ENCODE data around the gene ZKSCAN3. TPM values are rescaled to one million over a fixed set of nuclear protein-coding genes. Genes with fewer than 3 reads are reported as not detected.

Gene ZKSCAN3
- total RNA-seq, 5 donors from 2014 or later (not counting 1 experiment from before 2014, with no cell fraction given) = 4.0 to 11.9 (median 10.5) TPM

DNA sequence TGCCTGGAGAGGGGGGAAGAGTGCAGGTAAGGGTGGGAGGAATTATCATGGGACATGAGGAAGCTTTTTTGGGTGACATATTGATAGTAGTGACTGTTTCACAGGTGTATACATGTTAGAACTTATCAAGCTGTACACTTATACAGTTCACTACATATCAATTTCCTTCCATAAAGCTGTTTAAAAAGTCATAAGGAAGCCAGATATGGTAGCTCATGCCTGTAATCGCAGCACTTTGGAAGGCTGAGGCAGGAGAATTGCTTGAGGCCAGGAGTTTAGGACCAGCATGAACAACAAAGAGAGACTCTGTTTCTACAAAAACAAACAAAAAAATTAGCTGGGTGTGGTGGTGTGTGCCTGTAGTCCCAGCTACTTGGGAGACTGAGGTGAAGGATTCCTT, 28.1 kb downstream of the ZKSCAN3 start:
- Mint-ChIP-seq H3K9me3 (peaks cover 0 to 10% (median 0%) of the 10 kb centered on the region in 3 donors), H3K4me1 (peaks cover 2 to 17% (median 2%) of the 10 kb centered on the region in 3 donors), H3K4me3 (no peak overlapping the region), H3K27ac (no peak overlapping the region), H3K27me3 (no peaks in the 10 kb centered on the region), H3K36me3 (peaks cover 52% of the 10 kb centered on the region)
- CTCF ChIA-PET = interaction anchor here in 1 of 2 donors (0.7 kb wide), 1 partner anchor 15 kb away, joined by 4 read pairs; no protein-coding TSS in a partner anchor
- no peaks in the 10 kb centered on the region for H3K4me1 ChIP-seq (ENCODE audit: control insufficient read depth in 1 of 2, extremely low read depth in 1 of 2, insufficient read depth in 2 of 2, low read length in 2 of 2)
- ATAC-seq (replicated peaks in 1 of 4) (no peak), DNase-seq (no peak)
- no peak overlapping the region for H3K27ac ChIP-seq (ENCODE audit: low read length)
- WGBS (ENCODE audit: insufficient coverage) = no CpG with 5 or more reads among the region's 1 CpG
- H3K27me3 ChIP-seq (replicated peaks in 1 of 2; ENCODE audit: control insufficient read depth in 2 of 2, extremely low read depth in 1 of 2, insufficient read depth in 2 of 2, low read length in 1 of 2) = no peaks in the 10 kb centered on the region
- H3K36me3 ChIP-seq (ENCODE audit: control insufficient read depth in 2 of 2, extremely low read depth in 1 of 2, insufficient read depth in 1 of 2, low read length in 1 of 2) = peaks cover 5 to 31% of the 10 kb centered on the region in 2 donors
- POLR2A ChIA-PET = no interaction called here
- no peaks in the 10 kb centered on the region for H3K9me3 ChIP-seq
- H3K4me3 ChIP-seq (ENCODE audit: control insufficient read depth in 1 of 2, extremely low read depth in 1 of 2, low read length in 1 of 2) = no peak overlapping the region

DNA sequence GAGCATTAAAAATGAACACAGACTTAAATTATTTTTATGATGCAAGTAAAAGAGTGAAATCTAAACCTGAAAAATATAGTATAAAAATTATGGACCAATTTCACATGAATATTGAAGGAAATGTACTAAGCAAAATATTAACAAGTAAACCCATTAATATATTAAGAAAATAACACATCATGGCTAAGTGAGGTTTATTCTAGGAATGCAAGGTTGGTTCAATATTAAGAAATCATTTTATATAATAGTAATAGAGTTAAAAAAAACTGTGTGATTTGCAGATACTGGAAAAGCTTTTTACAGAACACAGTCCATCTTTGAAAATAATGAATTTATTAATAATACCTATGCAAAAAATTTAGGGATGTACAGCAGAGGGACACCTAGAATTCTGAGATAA, 28.9 kb downstream of the ZKSCAN3 start:
- ChIA-PET CTCF (no interaction called here), POLR2A (no interaction called here)
- Mint-ChIP-seq H3K27ac (no peak overlapping the region), H3K9me3 (peaks cover 0 to 10% (median 0%) of the 10 kb centered on the region in 3 donors), H3K4me3 (no peak overlapping the region), H3K36me3 (peaks cover 56% of the 10 kb centered on the region), H3K27me3 (no peaks in the 10 kb centered on the region), H3K4me1 (peaks cover 8 to 25% (median 10%) of the 10 kb centered on the region in 3 donors)
- Histone ChIP-seq H3K9me3 (no peaks in the 10 kb centered on the region), H3K36me3 (ENCODE audit: control insufficient read depth in 2 of 2, extremely low read depth in 1 of 2, insufficient read depth in 1 of 2, low read length in 1 of 2) (peaks cover 5 to 31% of the 10 kb centered on the region in 2 donors), H3K27ac (ENCODE audit: low read length) (no peak overlapping the region), H3K4me1 (ENCODE audit: control insufficient read depth in 1 of 2, extremely low read depth in 1 of 2, insufficient read depth in 2 of 2, low read length in 2 of 2) (peaks cover 0 to 6% of the 10 kb centered on the region in 2 experiments), H3K4me3 (ENCODE audit: control insufficient read depth in 1 of 2, extremely low read depth in 1 of 2, low read length in 1 of 2) (no peak overlapping the region), H3K27me3 (replicated peaks in 1 of 2; ENCODE audit: control insufficient read depth in 2 of 2, extremely low read depth in 1 of 2, insufficient read depth in 2 of 2, low read length in 1 of 2) (no peaks in the 10 kb centered on the region)
- DNase-seq (no peak), ATAC-seq (replicated peaks in 1 of 4) (no peak)

DNA sequence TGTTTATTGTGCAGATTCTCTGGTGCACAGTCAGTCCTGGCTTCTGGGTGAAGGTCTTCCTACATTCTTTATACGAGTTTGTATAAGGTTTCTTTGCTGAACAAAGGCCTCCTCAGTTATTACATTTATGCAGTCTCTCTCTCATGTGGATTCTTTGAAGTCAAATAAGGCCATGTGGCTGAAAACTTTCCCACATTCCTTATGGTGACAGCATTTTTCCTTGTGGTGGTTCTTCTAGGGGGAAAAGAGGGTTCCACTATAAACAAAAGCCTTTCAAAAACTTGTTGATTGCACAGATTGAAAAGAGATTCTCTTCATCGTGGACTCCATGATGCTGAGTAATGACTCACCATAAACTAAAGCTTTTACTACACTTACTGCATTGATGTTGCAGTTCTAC, 30.6 kb downstream of the ZKSCAN3 start:
- H3K27ac ChIP-seq (ENCODE audit: low read length) = no peak overlapping the region
- peaks cover 0 to 6% of the 10 kb centered on the region in 2 experiments for H3K4me1 ChIP-seq (ENCODE audit: control insufficient read depth in 1 of 2, extremely low read depth in 1 of 2, insufficient read depth in 2 of 2, low read length in 2 of 2)
- no CpG with 5 or more reads among the region's 2 CpGs for WGBS (ENCODE audit: insufficient coverage)
- H3K4me3 ChIP-seq (ENCODE audit: control insufficient read depth in 1 of 2, extremely low read depth in 1 of 2, low read length in 1 of 2) = no peak overlapping the region
- Mint-ChIP-seq H3K4me3 (no peak overlapping the region), H3K9me3 (peaks cover 0 to 10% (median 0%) of the 10 kb centered on the region in 3 donors), H3K27me3 (no peaks in the 10 kb centered on the region), H3K27ac (no peak overlapping the region), H3K4me1 (peaks cover 10 to 27% (median 16%) of the 10 kb centered on the region in 3 donors), H3K36me3 (peaks cover 64% of the 10 kb centered on the region)
- H3K27me3 ChIP-seq (replicated peaks in 1 of 2; ENCODE audit: control insufficient read depth in 2 of 2, extremely low read depth in 1 of 2, insufficient read depth in 2 of 2, low read length in 1 of 2) = no peaks in the 10 kb centered on the region
- H3K9me3 ChIP-seq = no peaks in the 10 kb centered on the region
- no peak for DNase-seq
- ATAC-seq (replicated peaks in 1 of 4) = no peak
- H3K36me3 ChIP-seq (ENCODE audit: control insufficient read depth in 2 of 2, extremely low read depth in 1 of 2, insufficient read depth in 1 of 2, low read length in 1 of 2) = peaks cover 5 to 31% of the 10 kb centered on the region in 2 donors
- ChIA-PET POLR2A (no interaction called here), CTCF (no interaction called here)

DNA sequence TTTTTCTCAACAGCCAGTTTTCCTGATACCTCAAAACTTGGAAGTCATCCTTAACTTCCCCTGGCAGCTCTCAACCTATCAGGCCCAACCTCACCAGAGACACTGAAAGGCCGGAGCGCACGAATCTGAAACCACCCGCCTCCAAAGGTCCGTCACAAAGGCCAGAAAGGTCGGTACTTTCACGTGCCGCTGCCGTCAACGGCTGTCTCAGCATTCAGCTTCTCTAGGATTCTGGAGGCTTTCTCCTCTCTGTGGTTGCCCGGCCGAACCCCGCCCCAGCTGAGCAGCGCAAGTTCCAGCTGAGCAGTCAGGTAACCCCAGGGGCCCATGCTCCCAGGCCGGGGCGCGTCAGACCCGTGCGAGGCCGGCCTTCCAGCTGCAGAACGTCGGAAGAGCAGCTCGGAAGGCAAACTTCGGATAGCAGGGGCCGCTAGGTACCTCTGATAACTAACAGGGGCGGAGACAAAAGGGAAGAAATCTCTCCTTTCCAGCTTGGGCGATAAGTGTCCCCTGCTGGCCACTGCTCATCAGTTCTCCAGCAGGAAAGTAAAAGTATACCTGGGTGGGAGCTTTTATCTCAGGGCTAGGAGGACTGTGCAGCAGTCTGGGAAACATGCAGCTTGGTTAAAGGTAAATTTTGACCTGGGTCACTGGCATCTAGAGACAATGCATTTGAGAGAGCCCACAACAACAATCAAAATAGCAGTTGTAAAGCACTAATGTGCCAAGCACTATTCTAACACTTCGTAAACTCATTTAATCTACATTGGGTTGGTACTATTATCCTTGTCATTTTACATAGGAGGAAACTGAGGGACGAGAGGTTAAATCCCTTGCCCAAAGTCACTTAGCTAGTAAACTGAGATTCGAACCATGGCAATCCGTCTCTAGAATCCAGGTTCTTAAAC, 33.7 kb downstream of the ZKSCAN3 start:
- H3K27ac ChIP-seq (ENCODE audit: low read length) = no peak overlapping the region
- peak in 29 of 35 experiments; percentile 1 to 50 (median 18) for DNase-seq
- no peak overlapping the region for H3K27ac Mint-ChIP-seq

DNA sequence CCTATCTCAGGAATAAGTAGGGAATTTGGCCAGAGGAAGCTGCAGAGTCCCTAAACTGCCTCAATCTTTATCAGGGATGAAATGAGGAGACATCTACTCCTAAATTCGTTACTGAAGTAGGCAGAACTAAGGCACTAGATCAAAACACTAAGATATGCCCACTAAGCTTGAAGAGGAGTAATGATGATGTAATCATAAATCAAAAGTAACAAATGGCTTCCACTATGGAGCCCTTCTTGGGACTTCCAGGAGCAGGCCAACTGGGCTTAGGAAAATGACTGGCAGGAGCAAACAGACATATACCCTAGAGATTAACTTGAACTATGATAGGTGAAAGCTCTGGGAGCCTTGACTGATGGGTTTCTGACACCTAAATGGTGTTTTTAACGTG, 34.4 kb downstream of the ZKSCAN3 start:
- peaks cover 0 to 6% of the 10 kb centered on the region in 2 experiments for H3K4me1 ChIP-seq (ENCODE audit: control insufficient read depth in 1 of 2, extremely low read depth in 1 of 2, insufficient read depth in 2 of 2, low read length in 2 of 2)
- DNase-seq (no peak), ATAC-seq (replicated peaks in 1 of 4) (no peak)
- H3K27ac Mint-ChIP-seq = no peak overlapping the region
- H3K27me3 ChIP-seq (replicated peaks in 1 of 2; ENCODE audit: control insufficient read depth in 2 of 2, extremely low read depth in 1 of 2, insufficient read depth in 2 of 2, low read length in 1 of 2) = no peaks in the 10 kb centered on the region
- ChIA-PET POLR2A (no interaction called here), CTCF (interaction anchor here (0.5 to 1.0 kb wide), 3 partner anchors 35 to 549 kb away, joined by 3 to 4 read pairs (median 3); no protein-coding TSS in a partner anchor)
- WGBS (ENCODE audit: insufficient coverage) = no CpG with 5 or more reads among the region's 2 CpGs
- no peak overlapping the region for H3K4me3 Mint-ChIP-seq
- H3K4me3 ChIP-seq (ENCODE audit: control insufficient read depth in 1 of 2, extremely low read depth in 1 of 2, low read length in 1 of 2) = no peak overlapping the region
- peaks cover 0 to 6% (median 0%) of the 10 kb centered on the region in 3 donors for H3K9me3 Mint-ChIP-seq
- H3K9me3 ChIP-seq = no peaks in the 10 kb centered on the region
- peaks cover 5 to 31% of the 10 kb centered on the region in 2 donors for H3K36me3 ChIP-seq (ENCODE audit: control insufficient read depth in 2 of 2, extremely low read depth in 1 of 2, insufficient read depth in 1 of 2, low read length in 1 of 2)
- H3K27me3 Mint-ChIP-seq = no peaks in the 10 kb centered on the region
- peaks cover 18 to 34% (median 28%) of the 10 kb centered on the region in 3 donors for H3K4me1 Mint-ChIP-seq
- no peak overlapping the region for H3K27ac ChIP-seq (ENCODE audit: low read length)
- peaks cover 84% of the 10 kb centered on the region for H3K36me3 Mint-ChIP-seq

More for the DNA sequence above, 33.7 kb downstream of the ZKSCAN3 start:
- peak overlapping the region; percentile 8 to 33 for H3K4me3 ChIP-seq (ENCODE audit: control insufficient read depth in 1 of 2, extremely low read depth in 1 of 2, low read length in 1 of 2)
- 43% methylated on average over 26 of the region's 31 CpGs for WGBS (ENCODE audit: insufficient coverage)
- Mint-ChIP-seq H3K9me3 (peaks cover 0 to 6% (median 0%) of the 10 kb centered on the region in 3 donors), H3K4me1 (peaks cover 16 to 34% (median 25%) of the 10 kb centered on the region in 3 donors), H3K27me3 (no peaks in the 10 kb centered on the region), H3K36me3 (peaks cover 80% of the 10 kb centered on the region), H3K4me3 (peak overlapping the region; percentile 56 to 78 (median 69))
- ChIA-PET CTCF (interaction anchor here (0.5 to 1.0 kb wide), 4 partner anchors 35 to 563 kb away, joined by 3 to 4 read pairs (median 3); no protein-coding TSS in a partner anchor), POLR2A (interaction anchor here in 1 of 2 donors (0.6 kb wide), 1 partner anchor 117 kb away, joined by 3 read pairs; the partner anchor contains the start of gene ZSCAN26)
- no peaks in the 10 kb centered on the region for H3K27me3 ChIP-seq (replicated peaks in 1 of 2; ENCODE audit: control insufficient read depth in 2 of 2, extremely low read depth in 1 of 2, insufficient read depth in 2 of 2, low read length in 1 of 2)
- peaks cover 0 to 6% of the 10 kb centered on the region in 2 experiments for H3K4me1 ChIP-seq (ENCODE audit: control insufficient read depth in 1 of 2, extremely low read depth in 1 of 2, insufficient read depth in 2 of 2, low read length in 2 of 2)
- H3K9me3 ChIP-seq = no peaks in the 10 kb centered on the region
- H3K36me3 ChIP-seq (ENCODE audit: control insufficient read depth in 2 of 2, extremely low read depth in 1 of 2, insufficient read depth in 1 of 2, low read length in 1 of 2) = peaks cover 5 to 34% of the 10 kb centered on the region in 2 donors
- ATAC-seq (replicated peaks in 1 of 4) = peak; percentile 43 to 77 (median 66)

DNA sequence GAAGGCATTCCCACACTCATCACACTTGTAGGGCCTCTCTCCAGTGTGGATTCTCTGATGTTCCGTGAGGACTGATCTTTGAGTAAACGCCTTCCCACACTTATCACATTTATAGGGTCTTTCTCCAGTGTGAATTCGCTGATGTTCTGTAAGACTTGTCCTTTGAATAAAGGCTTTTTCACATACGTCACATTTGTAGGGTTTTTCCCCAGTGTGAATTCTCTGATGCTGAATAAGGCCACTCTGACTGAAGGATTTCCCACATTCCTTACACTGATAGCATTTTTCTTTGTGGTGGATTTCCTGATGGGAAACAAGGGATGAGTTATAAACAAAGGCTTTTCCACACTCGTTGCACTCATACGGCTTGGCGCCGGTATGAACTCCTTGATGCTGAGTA, 40.9 kb downstream of the ZKSCAN3 start:
- Histone ChIP-seq H3K36me3 (ENCODE audit: control insufficient read depth in 2 of 2, extremely low read depth in 1 of 2, insufficient read depth in 1 of 2, low read length in 1 of 2) (peaks cover 10 to 32% of the 10 kb centered on the region in 2 donors), H3K27me3 (replicated peaks in 1 of 2; ENCODE audit: control insufficient read depth in 2 of 2, extremely low read depth in 1 of 2, insufficient read depth in 2 of 2, low read length in 1 of 2) (no peaks in the 10 kb centered on the region), H3K9me3 (no peaks in the 10 kb centered on the region), H3K4me1 (ENCODE audit: control insufficient read depth in 1 of 2, extremely low read depth in 1 of 2, insufficient read depth in 2 of 2, low read length in 2 of 2) (no peaks in the 10 kb centered on the region), H3K27ac (ENCODE audit: low read length) (no peak overlapping the region), H3K4me3 (ENCODE audit: control insufficient read depth in 1 of 2, extremely low read depth in 1 of 2, low read length in 1 of 2) (no peak overlapping the region)
- CTCF ChIA-PET = no interaction called here
- POLR2A ChIA-PET = no interaction called here
- H3K36me3 Mint-ChIP-seq = peaks cover 81% of the 10 kb centered on the region
- ATAC-seq (replicated peaks in 1 of 4) (no peak), DNase-seq (no peak)
- H3K4me1 Mint-ChIP-seq = peaks cover 24 to 36% (median 28%) of the 10 kb centered on the region in 3 donors
- H3K27ac Mint-ChIP-seq = no peak overlapping the region
- no peak overlapping the region for H3K4me3 Mint-ChIP-seq
- no peaks in the 10 kb centered on the region for H3K27me3 Mint-ChIP-seq
- H3K9me3 Mint-ChIP-seq = no peaks in the 10 kb centered on the region
- no CpG with 5 or more reads among the region's 8 CpGs for WGBS (ENCODE audit: insufficient coverage)

Measured in T-cell (primary cell).